ENCODE data around the gene ZNF771.

The ZNF771 gene

GRCh38 chr16:30407102-30407803 lies at the start of gene ZNF771:
Gene ZNF771 (plus strand): TSS chr16:30407606. CDS start chr16:30408054, 448 bp downstream.
- peak; percentile 86 for DNase-seq

DNA sequence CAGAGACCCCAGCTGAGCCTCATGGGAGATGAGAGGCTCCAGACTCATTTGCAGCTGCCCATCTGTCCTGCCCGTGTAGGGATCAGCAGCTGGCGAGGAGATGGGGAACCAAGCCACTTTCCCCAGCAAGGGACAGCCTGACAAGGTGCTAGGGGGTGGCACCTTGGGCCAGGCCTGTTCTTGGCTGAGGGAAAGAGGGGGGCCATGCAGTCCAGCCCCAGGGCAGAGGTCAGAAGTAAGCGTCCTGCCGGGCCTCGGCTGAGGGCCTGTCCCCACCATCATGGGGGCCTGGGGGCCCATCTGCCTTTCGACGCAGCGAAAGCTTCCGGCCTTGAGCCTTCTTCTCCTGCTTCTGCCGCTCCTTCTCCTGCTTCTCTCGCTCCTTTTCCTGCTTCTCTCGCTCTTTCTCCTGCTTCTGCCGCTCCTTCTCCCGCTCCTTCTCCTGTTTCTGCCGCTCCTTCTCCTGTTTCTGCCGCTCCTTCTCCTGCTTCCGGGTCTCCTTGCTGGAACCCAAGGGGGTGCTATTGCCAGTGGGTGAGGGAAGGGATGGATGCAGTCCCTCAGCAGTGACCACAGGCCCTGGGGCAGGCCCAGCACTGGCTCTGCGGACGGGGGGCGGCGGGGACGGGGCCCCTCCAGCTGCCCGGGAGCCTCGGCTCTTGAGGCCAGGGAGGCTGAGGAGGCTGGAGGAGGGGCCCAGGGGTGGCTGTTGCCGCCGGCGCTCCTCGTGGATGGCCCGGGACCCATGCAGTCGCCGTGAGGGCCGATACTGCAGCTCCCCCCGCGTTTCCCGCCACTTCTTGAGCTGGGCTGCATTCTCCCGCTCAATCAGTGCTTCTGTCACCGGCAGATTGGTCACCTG lies 49.5 kb upstream of the ZNF771 start:
- DNase-seq, result no peak

- no peak for DNase-seq
These were observed 48.8 kb upstream of the ZNF771 start for GRCh38 chr16:30358577-30358936.

DNA sequence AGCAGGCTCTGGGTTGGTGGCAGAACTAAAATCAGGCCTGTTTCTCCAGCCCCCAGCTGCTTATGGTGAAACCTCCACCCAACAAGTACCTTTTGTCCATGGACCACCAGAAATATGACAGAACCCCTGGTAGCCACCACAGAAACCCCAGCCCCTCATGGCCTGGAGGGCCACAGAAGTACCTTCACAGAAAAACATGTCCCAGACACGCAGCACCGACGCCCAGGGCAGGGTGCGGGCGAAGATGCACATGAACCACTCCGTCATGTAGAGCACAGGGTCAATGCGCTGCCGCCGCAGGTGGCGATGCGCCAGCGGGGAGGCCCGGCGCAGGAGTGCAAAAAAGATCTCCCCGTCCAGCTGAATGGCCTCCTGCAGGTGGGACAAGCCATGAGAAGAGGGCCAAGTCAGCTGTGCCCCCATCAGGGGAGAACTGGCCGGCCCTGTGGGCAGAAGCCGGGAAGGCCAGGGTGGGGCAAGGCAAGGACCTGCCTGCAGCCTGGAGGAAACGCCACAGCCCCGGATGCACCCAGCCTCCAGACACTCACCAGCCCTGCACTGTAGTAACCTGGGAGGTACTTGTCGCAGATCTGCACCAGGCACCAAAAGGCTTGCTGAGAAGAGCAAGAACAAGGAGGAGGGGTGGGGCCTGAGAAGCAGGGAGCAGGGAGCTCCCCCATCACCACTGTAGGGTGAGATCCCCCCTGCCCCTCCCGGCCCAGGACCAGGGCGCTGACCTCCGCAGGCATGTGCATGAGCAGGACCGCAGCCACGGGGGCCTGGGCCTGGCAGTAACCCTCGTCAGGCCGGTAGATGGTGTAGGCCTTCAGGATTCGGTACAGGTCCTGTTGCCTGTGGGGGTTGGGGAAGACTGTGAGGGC lies 48.2 kb upstream of the ZNF771 start:
- DNase-seq, result no peak

DNA sequence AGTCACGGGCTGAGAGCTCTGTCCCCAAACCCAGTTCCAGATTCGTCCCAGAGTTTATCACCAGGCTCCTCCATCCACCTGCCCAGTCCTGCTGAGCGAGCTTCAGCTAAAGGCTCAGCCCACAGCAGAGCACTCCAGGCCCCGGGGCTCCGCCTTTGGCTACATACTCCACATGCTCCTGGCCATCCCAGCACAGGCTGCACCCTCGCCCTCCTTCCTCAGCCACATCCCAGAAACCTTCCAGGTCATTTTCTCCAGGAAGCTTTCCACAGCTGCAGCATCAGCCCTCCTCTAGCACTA lies 47.6 kb upstream of the ZNF771 start:
- DNase-seq, result no peak

- no peak for DNase-seq
These were observed 46.2 kb upstream of the ZNF771 start for GRCh38 chr16:30361180-30361579.

DNA sequence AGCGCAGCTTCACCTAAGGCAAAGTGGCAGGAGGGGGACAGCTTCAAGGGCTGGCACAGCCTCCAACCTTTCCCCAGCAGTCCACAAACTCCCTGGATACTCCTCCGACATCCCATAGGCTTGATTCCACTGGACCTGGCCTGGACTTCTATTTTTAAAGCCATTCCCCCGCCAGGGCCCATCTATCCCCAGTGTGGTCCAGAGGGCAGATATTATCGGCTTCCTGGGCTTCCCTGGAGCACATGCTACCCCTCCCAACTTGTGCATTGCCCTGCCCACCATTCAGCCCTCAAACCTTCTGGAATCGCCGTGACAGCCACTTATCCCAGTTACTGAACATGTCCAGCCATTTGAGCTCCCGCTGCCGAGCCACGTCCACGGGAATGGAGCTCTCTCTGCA lies 42.2 kb upstream of the ZNF771 start:
- DNase-seq, result no peak

GRCh38 chr16:30366511-30366910 lies 40.9 kb upstream of the ZNF771 start:
- no peak for DNase-seq

- no peak for DNase-seq
These were observed 39.9 kb upstream of the ZNF771 start for GRCh38 chr16:30367349-30368009.

DNA sequence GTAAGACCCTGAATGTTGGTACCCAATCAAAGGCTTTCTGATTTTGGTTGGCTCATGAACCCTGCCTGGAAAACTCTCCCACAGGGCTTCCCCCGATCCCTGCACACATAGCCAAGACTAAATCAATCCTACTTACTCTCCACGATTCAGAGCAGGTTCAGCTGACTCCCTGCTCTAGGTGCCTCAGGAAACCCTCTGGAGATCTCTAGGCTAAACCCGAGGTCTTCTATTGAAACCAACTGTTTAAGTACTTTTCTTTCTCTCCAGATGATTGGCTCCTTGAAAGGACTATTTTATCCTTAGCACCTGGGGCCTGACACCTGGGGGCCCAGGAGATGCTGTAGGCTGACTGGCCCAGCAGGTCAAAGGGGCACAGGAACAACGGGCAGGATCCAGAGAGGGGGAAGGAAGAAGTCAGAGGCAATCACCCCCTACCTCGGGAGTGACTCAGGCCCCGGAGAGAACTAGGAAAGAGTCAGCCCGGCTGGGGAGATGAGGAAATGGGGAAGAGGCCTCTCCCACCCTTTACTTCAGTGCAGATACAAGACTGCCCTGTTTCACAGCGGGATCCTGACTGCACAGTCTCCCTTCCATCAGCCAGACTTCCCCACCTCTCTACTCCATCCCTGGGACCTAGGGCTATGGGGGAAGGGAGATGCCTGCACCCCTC lies 39.1 kb upstream of the ZNF771 start:
- DNase-seq, result no peak

DNA sequence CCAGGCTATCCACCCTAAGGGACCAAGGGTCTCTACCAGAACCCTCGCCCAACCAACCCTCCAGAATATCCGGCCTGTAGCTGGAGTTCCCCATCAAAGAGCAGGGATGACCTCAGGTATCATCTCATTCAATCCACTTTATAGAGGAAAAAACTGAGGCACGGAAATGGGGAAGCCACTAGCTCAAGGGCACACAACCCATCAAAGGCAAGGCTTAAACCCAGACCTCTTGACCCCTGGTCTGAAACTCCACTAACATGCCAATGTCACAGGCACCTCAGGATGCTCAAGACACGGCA lies 38.7 kb upstream of the ZNF771 start:
- DNase-seq, result no peak

DNA sequence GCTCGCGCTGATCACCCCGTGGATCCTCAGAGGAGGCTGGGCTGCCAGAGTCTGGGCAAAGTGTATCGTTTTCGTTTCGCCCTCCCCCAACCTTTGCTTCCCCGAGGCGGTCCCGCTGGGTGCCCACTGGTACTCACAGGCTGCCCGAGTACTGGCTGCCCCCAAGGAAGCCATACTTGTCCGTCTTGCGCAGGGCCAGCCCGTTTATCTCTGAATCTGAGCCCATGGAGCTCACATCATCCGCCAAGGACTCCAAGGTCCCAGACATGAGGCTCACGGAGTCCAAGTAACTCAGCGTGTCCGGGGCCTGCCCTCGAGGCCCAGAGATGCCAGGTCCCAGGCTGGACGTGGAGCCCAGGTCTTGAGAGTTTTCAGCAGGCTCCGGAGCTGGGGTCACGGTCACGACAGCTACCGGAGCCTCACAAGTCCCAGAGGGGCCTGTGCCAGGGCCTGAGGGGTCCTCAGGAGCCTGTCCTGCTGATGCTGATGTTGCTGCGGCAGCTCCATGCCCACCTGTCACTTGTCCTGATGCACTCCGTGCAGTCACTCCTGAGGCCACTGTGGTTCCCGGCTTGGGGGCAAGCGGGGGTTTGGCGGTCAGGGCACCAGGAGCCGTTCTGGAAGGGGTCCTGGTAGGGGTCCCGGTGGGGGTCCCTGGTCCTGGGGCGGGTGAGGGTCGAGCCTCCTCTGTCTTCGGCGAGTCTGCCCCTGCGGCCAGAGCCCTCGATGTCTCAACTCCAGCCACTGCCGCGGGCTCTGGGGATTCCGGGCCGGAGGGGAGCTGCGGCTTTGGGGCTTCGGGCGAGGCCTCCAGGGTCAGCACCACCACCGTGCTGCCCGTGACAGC lies 38.1 kb upstream of the ZNF771 start:
- no peak for DNase-seq

DNA sequence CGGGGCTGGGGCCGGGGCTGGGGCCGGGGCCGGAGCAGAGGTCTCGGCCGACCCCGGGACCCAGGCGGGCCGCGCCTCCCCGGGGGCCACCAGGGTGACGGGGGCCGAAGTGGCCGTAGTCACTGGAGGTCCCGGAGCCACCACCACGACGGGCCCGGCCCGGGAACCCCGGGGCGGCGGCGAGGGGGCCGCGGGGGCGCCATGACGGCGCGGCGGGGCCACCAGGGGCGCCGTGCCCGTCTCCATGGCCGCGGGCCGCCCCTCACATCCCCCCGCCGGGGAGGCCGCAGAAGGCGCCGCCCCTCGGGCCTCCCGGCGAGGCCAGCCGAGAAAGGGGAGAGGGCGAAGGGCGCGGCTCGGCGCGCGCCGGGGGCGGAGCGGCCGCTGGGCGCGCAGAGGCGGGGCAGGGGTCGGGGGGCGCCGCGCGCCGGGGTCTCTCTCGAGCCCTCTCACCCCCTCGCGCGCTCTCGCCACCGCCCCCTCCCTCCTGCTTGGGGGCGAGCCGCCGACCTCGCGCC lies 37.4 kb upstream of the ZNF771 start:
- no peak for DNase-seq

DNA sequence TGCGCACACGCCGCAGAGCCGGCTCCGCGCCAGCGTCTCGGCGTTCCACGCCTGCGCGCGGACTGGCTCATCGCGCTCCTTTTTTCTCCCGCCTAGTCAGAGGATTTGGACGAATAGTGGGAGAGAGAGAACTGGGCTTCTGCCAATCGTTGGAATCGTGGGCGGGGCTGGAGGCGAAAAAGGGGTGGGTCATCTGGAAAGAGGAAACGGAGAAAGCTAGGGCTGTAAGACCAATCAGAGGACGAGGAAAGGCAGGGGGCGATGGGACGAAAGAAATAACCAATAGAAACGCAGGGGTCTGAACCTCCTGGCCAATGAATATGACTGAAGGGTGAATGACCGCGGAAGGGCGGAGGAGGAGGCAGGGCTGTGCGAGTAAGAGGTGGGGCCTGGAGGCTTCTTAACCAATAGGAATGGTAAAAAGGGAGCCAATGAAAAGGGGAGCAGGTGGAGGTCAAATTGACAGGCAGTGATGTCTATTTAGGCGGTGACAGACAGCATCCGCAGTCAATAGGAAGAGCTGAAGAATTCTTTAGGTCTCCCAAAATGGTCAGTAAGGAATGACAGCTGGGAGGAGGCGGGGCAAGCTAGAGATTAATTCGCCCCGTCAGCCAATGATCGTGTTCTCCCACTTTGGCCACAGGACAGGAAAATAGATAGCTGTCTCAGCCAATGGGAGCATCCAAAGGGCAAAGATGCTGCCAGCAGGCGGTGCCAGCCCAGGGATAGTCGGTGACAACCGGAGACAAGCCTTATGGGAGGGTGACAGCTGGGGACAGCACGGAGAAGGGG lies 36.8 kb upstream of the ZNF771 start, which contains the start of gene TBC1D10B:
TSS of gene TBC1D10B (minus strand) at position 39 of the 792 bp plus-strand sequence. CDS start 311 bp downstream, outside the sequence.
- peak; percentile 99 for DNase-seq

DNA sequence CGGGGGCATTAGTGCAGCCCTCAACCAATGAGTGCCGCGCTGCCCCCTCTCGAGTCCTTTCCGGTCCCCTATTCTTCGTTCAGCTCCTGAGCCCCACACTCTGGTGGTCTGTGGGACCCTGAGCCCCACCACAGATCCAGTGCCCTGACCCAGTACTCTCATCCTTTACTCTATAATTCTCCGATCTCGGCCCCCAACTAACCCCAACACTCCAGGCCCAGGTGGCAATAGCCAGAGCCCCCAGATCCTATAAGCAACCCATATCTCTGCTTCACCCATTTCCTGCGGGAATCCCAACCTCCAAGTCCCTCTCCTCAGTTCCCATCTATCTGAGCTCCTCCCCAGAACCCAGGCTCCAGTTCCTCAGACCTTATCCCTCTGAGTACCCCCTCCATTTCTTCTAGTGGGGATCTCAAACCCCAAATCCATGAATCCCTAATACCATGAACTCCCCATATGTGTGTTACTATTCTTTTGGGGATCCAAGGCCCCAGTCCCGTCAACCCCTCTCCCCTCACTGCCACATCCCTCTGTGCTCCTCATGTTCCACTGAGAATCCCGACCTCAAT lies 36.1 kb upstream of the ZNF771 start:
- DNase-seq, result no peak

DNA sequence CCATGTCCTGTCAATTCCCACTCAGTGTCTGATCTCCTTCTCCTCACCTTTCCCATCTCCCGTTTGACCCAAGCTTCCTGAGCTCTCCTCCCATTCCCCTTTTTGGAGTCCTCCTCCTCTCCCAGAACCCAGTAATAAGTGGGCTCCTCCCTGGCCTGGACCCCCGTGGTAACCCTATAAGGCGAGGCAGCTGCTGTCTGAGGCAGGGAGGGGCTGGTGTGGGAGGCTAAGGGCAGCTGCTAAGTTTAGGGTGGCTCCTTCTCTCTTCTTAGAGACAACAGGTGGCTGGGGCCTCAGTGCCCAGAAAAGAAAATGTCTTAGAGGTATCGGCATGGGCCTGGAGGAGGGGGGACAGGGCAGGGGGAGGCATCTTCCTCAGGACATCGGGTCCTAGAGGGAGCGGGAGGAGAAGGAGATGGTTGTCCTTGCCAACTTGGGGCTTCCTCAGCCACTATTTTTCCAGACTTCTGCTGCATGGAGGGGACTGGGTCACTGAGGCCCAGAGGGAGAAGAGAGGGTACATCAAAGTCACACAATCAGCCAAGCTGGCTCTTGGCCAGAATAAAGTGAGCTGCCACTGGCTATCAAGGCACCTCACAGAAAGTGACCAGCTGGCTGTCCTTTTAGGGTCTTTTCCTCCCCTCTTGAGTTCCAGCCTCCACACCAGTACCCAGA lies 35.2 kb upstream of the ZNF771 start:
- no peak for DNase-seq

GRCh38 chr16:30372725-30373124 lies 34.7 kb upstream of the ZNF771 start:
- no peak for DNase-seq

DNA sequence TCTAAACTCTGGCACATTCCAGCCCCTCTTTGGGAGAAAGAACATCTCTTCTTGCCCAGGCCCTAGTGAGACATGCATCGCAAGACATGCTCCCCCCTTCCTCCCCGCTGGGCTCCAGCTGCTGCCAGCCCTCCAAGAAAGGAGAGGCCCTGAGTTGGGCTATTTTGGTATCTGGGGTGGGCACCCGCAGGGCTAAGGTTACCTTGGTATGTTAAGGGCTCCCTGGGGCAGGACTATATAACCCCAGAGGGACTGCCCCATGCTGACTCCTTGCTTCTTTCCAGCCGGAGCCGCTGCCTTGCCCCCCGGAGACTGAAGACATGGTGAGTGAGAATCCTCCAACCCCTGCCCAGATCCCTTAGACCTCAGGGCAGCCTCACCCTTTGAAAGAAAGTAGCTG lies 32.9 kb upstream of the ZNF771 start, which contains the start of gene MYL11:
TSS of gene MYL11 (plus strand) at position 265 of the 400 bp plus-strand sequence. CDS start at position 321, 56 bp downstream.
- DNase-seq, result no peak

DNA sequence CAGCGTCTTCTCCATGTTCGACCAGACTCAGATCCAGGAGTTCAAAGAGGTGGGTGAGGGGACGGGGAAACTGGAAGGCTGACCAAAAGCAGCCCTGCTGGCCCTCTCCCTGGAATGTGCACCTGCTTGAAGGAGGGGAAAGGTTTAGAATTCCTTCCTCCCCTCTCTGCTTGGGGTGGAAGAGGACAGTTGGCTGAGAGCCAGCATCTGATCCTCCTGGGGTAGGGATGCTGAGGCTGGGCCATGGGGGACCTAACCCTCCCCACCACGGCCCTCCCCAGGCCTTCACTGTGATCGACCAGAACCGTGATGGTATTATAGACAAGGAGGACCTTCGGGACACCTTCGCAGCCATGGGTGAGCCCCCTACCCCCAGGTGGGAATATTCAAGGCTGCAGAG lies 31.5 kb upstream of the ZNF771 start:
- DNase-seq, result no peak

Data from NCI-H1105 (cell line).